22Rv1 (cell line): ENCODE measurements around the gene TERT.
"Not testable (repeated sequence)": the region's sequence is repeated elsewhere in the genome, so short reads cannot be mapped to it uniquely, and the experiment has no call there.

Experiments
- CTCF ChIP-seq: fragments of 450-650 bp; IDR thresholded peaks from 2 replicates; pipeline ENCODE4 v1.5.1; 2017; ENCODE audit warnings: mild to moderate bottlenecking
- ZFX ChIP-seq: fragments of 450-650 bp; IDR thresholded peaks from 2 replicates; pipeline ENCODE4 v1.6.1; 2017; ENCODE audit warnings: antibody characterized with exemption, borderline replicate concordance

GRCh38 chr5:1339139-1339817 lies 44.4 kb upstream of the TERT start:
- not testable (repeated sequence) for TF ChIP-seq CTCF, ZFX
